Epithelial cell of proximal tubule (primary cell): ENCODE measurements around the gene PHPT1. TPM values are rescaled to one million over a fixed set of nuclear protein-coding genes. Genes with fewer than 3 reads are reported as not detected.

ENCODE experiments used
- DNase-seq: peaks from one replicate; pipeline ENCODE4 v3.0.0-alpha.2; 2011; ENCODE audit warnings: low read depth
- H3K4me3 ChIP-seq: 2 replicates; pipeline ENCODE4 v1.5.1; 2011; ENCODE audit warnings: low read depth, mild to moderate bottlenecking, low read length
- total RNA-seq: library from RNA; depleted of rRNA; stranded (reverse); fragments of >200 nt; gene quantifications from 2 replicates; pipeline ENCODE4 v1.2.3, GENCODE V29; 2015
- TF ChIP-seq, protein P1 (sequence below): conservative IDR thresholded peaks from 2 replicates; pipeline ENCODE4 v1.5.1; 2012; ENCODE audit warnings: low read depth, mild to moderate bottlenecking, low read length

PHPT1 gene
- total RNA-seq, 1 donor from 2014 or later: 114 TPM

DNA sequence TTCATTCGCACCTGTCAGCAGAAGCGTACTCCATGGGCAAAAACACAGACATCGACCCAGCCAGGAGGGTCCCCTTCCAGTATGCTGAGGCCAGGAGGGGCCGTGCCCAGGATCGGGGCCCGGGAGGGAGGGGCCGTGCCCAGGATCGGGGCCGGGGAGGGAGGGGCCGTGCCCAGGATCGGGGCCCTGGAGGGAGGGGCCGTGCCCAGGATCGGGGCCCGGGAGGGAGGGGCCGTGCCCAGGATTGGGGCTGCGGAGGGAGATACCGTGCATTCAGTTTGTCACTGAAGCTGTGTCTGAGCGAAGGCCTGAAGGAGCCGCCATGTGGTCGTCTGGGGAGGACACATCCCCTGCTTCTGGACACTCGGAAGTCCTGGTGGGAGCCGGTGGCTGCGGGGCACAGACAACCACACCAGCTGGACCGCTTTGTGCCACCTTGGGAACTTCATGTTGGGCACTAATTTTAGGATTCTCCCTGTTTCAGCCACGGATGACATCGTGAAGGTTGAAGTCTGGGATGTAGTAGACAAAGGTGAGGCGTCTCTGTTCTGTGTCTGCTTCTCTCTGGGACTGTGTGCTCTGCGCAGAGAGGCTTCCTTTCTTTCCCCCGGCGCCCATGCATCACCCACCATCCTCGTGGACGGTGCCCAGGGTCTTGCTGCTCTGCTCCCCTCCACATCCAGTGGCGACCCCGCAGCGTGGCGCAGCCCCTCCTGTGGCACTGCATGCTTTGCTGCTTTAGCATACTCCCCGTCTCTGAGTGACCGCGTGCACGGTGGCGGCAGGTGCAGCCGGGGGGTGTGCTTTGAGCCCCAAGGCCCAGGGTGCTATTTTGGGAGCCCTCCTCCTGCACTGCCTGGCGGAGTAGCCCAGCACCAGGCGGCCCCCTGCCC lies 23.7 kb upstream of the PHPT1 start:
- H3K4me3 ChIP-seq: no peak overlapping the region
- TF ChIP-seq, protein P1, sequence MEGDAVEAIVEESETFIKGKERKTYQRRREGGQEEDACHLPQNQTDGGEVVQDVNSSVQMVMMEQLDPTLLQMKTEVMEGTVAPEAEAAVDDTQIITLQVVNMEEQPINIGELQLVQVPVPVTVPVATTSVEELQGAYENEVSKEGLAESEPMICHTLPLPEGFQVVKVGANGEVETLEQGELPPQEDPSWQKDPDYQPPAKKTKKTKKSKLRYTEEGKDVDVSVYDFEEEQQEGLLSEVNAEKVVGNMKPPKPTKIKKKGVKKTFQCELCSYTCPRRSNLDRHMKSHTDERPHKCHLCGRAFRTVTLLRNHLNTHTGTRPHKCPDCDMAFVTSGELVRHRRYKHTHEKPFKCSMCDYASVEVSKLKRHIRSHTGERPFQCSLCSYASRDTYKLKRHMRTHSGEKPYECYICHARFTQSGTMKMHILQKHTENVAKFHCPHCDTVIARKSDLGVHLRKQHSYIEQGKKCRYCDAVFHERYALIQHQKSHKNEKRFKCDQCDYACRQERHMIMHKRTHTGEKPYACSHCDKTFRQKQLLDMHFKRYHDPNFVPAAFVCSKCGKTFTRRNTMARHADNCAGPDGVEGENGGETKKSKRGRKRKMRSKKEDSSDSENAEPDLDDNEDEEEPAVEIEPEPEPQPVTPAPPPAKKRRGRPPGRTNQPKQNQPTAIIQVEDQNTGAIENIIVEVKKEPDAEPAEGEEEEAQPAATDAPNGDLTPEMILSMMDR: no peak
- DNase-seq: no peak

DNA sequence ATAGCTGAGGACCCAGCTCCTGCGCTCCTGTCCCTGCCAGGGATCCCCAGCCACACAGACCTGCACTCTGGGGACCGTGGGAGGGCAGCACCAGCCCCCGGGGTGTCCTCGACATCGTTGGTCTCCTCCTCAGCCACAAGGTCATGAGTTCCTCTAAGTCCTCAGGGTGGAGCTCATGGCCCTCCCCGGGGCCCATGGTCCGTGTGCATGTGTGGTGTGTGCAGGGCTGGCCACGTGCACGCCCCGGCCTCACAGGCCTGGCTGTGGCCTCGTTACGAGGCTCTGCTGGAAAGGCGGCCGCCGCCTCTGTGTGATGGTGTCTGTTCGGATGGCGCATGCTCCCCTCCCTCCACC lies 23.0 kb upstream of the PHPT1 start:
- no peak for DNase-seq
- no peak overlapping the region for H3K4me3 ChIP-seq
- TF ChIP-seq, protein P1: no peak

DNA sequence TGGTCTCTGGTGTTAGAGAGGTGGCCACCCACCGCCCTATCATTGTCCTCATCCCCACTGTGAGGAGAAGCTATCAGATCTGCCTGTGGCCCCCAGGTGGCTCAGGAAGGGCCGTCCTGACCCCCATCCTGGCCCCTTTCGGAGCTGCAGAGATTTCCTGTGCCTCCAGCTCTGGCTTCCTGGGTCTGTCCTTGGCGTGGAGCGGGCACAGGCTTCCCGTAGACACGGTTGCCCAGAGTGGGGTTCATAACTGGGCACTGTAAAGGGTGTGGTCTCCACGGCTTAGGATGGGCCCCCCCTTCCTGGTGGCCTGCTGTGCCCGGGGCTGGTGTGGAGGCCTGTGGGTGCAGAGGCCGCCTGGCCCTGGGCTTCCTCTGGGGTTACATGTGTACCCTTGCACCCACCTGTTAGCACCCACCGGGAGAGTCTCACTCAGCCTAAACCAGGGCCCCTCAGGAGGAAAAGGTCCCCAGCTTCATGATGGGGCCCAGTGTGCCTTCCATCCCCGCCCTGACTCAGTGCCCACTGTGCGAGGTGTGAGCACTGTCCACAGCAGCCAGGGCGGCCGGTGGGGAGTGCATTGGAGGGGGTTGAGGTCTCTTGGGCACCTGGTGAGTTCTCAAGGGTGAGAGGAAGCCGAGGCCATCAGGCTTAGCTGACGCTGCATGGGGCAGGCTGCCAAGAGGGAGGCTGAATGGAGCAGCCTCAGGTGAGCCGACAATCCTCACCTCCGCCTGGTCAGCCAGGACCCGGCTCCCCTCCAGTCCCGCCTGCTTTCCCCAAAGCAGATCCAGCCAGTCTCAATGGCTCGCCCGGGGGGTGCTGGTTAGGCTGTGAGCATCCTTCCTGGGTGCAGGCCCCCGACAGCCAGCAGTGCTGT lies 22.3 kb upstream of the PHPT1 start:
- TF ChIP-seq, protein P1: no peak
- H3K4me3 ChIP-seq: no peak overlapping the region
- no peak for DNase-seq

DNA sequence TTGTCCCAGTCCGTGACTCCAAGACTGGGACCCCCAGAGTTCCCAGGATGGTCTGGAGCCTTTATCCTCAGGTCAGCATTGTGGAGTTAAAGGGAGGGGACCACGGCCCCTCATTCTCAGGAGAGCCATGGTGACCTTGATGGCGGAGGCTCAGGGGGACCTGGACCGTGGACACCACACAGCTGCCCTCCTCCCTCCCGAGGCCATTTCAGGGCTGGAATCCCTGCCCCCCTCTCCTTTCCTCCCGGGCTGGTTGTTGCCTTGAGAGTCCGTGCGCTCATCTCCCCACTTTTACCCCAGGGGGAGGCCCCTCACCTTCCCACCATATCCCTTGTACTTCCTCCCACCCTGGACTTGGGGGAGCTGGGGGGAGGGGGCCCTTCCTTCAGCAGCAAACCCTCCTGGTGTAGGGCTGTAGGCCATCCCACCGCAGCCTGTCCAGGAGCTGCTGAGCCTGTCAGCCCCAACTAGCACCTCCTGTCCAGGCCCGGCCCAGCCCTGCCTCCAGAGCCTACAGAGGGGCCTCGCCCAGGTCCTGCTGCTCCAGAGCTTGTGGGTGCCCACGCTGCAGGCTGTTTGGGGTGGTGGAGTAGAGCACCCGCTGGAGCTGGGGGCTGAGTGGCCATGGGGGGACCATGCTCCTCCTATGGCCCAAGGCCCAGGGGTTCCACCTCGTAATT lies 21.3 kb upstream of the PHPT1 start:
- no peak overlapping the region for H3K4me3 ChIP-seq
- DNase-seq: no peak
- TF ChIP-seq, protein P1: no peak

DNA sequence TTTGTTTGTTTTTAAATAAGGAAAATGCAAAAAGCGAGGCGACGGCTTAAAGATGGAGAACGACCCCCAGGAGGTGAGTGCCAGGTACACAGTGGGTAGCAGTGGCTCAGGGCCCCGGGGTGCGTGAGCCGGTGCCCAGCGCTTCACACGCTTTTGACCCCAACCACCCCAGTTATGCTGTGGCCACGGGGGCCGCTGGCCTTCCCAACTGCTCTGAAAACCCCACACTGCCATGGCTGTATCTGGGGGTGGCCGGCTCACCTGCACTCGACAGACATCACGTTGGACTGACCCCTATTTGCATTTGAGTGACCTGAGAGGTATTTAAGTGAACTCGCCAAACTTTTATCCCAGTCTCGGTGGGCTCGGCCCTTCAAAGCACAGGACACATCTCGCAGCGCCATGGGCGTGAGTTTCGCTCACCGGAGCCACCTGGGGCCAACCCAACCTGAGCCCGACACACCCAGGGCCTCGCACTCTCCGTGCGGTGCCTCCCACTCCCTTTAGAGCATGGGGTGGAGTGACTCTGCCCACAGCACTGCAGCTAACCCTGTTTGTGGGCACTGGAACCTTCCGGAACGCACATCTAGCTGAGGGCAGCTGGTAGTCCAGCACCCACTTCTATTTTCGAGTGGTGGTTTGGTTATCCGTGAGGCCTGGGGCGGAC lies 20.6 kb upstream of the PHPT1 start:
- no peak overlapping the region for H3K4me3 ChIP-seq
- TF ChIP-seq, protein P1: no peak
- DNase-seq: no peak

DNA sequence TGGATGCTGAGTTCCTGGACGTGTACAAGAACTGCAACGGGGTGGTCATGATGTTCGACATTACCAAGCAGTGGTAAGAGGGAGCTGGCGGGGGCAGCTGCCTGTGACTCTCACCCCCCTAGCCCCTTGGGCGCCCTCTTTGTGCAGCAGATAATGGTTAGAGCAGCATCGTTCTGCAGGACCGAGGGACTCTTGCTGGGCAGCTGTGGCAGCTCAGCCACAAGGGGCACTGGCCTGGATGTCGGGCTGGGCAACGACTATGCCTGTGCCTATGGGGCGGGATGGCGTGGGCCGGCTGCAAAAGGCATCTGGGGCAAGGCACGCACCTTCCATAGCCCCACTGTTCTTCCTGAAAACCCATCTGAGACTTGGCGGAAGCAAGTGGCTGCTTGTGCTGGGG lies 19.8 kb upstream of the PHPT1 start:
- H3K4me3 ChIP-seq: no peak overlapping the region
- no peak for DNase-seq
- TF ChIP-seq, protein P1: no peak
